Measurements from ENCODE around the gene AREL1. TPM values are rescaled to one million over a fixed set of nuclear protein-coding genes. Genes with fewer than 3 reads are reported as not detected.
A peak's percentile ranks its signal among the peaks of the same experiment; 100 is the strongest.
"Not testable (repeated sequence)": the region's sequence is repeated elsewhere in the genome, so short reads cannot be mapped to it uniquely, and the experiment has no call there.

The AREL1 gene, protein sequence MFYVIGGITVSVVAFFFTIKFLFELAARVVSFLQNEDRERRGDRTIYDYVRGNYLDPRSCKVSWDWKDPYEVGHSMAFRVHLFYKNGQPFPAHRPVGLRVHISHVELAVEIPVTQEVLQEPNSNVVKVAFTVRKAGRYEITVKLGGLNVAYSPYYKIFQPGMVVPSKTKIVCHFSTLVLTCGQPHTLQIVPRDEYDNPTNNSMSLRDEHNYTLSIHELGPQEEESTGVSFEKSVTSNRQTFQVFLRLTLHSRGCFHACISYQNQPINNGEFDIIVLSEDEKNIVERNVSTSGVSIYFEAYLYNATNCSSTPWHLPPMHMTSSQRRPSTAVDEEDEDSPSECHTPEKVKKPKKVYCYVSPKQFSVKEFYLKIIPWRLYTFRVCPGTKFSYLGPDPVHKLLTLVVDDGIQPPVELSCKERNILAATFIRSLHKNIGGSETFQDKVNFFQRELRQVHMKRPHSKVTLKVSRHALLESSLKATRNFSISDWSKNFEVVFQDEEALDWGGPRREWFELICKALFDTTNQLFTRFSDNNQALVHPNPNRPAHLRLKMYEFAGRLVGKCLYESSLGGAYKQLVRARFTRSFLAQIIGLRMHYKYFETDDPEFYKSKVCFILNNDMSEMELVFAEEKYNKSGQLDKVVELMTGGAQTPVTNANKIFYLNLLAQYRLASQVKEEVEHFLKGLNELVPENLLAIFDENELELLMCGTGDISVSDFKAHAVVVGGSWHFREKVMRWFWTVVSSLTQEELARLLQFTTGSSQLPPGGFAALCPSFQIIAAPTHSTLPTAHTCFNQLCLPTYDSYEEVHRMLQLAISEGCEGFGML
- total RNA-seq (10 to 100 TPM; 11.1 to 20.9 (median 15.2) TPM), polyA plus RNA-seq (10 to 100 TPM in 1 of 2 donors, 1 to 10 TPM in 1; 7.6 to 10.3 TPM)

GRCh38 chr14:74712499-74713394 is at the start of gene AREL1, which contains the start of gene FCF1:
Gene AREL1 (minus strand): TSS chr14:74713080. CDS start chr14:74685615, 27,465 bp downstream.
Gene FCF1 (plus strand): TSS chr14:74713144. CDS start chr14:74713198, 54 bp downstream.
- DNase-seq = peak; percentile 59 to 84 (median 77)
- Histone ChIP-seq H3K27ac (peak within 1 kb of the TSS; percentile 35 to 72 (median 60)), H3K27me3 (no peaks in the 10 kb centered on the region), H3K36me3 (peaks cover 0 to 11% (median 0%) of the 10 kb centered on the region in 3 donors), H3K9me3 (no peaks in the 10 kb centered on the region), H3K4me3 (peak within 1 kb of the TSS; percentile 58 to 88 (median 68)), H3K4me1 (peaks cover 0 to 14% (median 0%) of the 10 kb centered on the region in 3 donors)
- peak; percentile 99 to 100 (median 99) for ATAC-seq
- no peak for TF ChIP-seq CTCF (IDR thresholded peaks at IDR 0.05)
- FAIRE-seq = no peak
- WGBS, 2 donors = 0% methylated on average over 31 of the region's 31 CpGs
- intact Hi-C loops (cut with DNase I) = no loop called here

DNA sequence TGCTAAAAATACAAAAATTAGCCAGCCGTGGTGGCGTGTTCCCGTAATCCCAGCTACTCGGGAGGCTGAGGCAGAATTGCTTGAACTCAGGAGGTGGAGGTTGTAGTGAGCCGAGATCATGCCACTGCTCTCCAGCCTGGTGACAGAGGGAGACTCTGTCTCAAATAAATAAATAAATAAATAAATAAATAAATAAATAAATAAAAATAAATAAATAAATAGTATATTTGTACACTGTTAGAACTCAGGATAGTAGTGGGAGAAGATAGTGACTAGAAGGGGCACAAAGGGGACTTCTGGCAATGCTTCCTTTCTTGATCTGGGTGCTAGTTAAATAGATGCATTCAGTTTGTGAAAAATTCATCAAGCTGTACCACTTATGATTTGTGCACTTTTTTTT is 45.6 kb upstream of the AREL1 start:
- intact Hi-C loops (cut with DNase I); H3K36me3 ChIP-seq; ATAC-seq; H3K27ac ChIP-seq; H3K9me3 ChIP-seq; H3K27me3 ChIP-seq; H3K4me1 ChIP-seq; DNase-seq; FAIRE-seq; H3K4me3 ChIP-seq: not testable (repeated sequence)
- 80 to 87% methylated on average over 5 of the region's 5 CpGs for WGBS, 2 donors

- Histone ChIP-seq H3K9me3 (no peaks in the 10 kb centered on the region), H3K27ac (no peak overlapping the region), H3K36me3 (no peaks in the 10 kb centered on the region), H3K27me3 (no peaks in the 10 kb centered on the region), H3K4me3 (no peak overlapping the region), H3K4me1 (no peaks in the 10 kb centered on the region)
- intact Hi-C loops (cut with DNase I) = no loop called here
- no peak for TF ChIP-seq CTCF (IDR thresholded peaks at IDR 0.05)
- ATAC-seq (no peak), DNase-seq (no peak), FAIRE-seq (no peak)
- 82 to 84% methylated on average over 1 of the region's 1 CpG for WGBS, 2 donors
These were observed 43.4 kb upstream of the AREL1 start for GRCh38 chr14:74756326-74756725.

- DNase-seq (no peak), FAIRE-seq (no peak), ATAC-seq (no peak)
- Histone ChIP-seq H3K9me3 (no peaks in the 10 kb centered on the region), H3K4me1 (no peaks in the 10 kb centered on the region), H3K27ac (no peak overlapping the region), H3K36me3 (no peaks in the 10 kb centered on the region), H3K27me3 (no peaks in the 10 kb centered on the region), H3K4me3 (no peak overlapping the region)
- TF ChIP-seq CTCF (IDR thresholded peaks at IDR 0.05) = no peak
- intact Hi-C loops (cut with DNase I) = no loop called here
- 82 to 87% methylated on average over 7 of the region's 7 CpGs for WGBS, 2 donors
These were observed 42.0 kb upstream of the AREL1 start for GRCh38 chr14:74754899-74755298.

Data from pancreas (tissue), 10 donors.